Stimulated activated CD8-positive, alpha-beta memory T cell treated with anti-CD3 and anti-CD28 coated beads, Interleukin-7, amount 100 ng/mL, for 48 hours (primary cell): ENCODE measurements around the gene PRRT4.
A peak's percentile ranks its signal among the peaks of the same experiment; 100 is the strongest.

ENCODE experiments used
- DNase-seq, 2 donors: peaks; one replicate each; pipeline ENCODE4 v3.0.0-alpha.2; 2020; ENCODE audit warnings: low read depth in 1 of 2; ENCODE audit errors: extremely low read depth in 1 of 2

PRRT4 gene

GRCh38 chr7:128395748-128396147 lies 34.3 kb upstream of the PRRT4 start:
- DNase-seq = no peak

- DNase-seq = no peak
These were observed 33.5 kb upstream of the PRRT4 start for GRCh38 chr7:128394904-128395496.

GRCh38 chr7:128393526-128394330 lies 32.2 kb upstream of the PRRT4 start:
- no peak for DNase-seq

- DNase-seq = no peak
These were observed 31.2 kb upstream of the PRRT4 start for GRCh38 chr7:128392446-128393327.

- DNase-seq = no peak
These were observed 30.3 kb upstream of the PRRT4 start for GRCh38 chr7:128391805-128392204.

GRCh38 chr7:128390871-128391565 lies 29.5 kb upstream of the PRRT4 start:
- no peak for DNase-seq

- no peak for DNase-seq
These were observed 28.3 kb upstream of the PRRT4 start for GRCh38 chr7:128389618-128390329.

- no peak for DNase-seq
These were observed 27.7 kb upstream of the PRRT4 start for GRCh38 chr7:128389085-128389617.

GRCh38 chr7:128388145-128388485 lies 26.6 kb upstream of the PRRT4 start:
- DNase-seq = no peak

- peak; percentile 47 to 52 for DNase-seq
These were observed 26.0 kb upstream of the PRRT4 start for GRCh38 chr7:128387216-128388144.

- no peak for DNase-seq
These were observed 24.8 kb upstream of the PRRT4 start for GRCh38 chr7:128385988-128386925.

GRCh38 chr7:128384726-128385125 lies 23.2 kb upstream of the PRRT4 start:
- no peak for DNase-seq

- DNase-seq = no peak
These were observed 22.3 kb upstream of the PRRT4 start for GRCh38 chr7:128383776-128384175.

- DNase-seq = no peak
These were observed 19.8 kb upstream of the PRRT4 start for GRCh38 chr7:128381161-128381821.

- DNase-seq = no peak
These were observed 19.1 kb upstream of the PRRT4 start for GRCh38 chr7:128380483-128381106.

- no peak for DNase-seq
These were observed 18.5 kb upstream of the PRRT4 start for GRCh38 chr7:128379900-128380479.

- DNase-seq = no peak
These were observed 17.1 kb upstream of the PRRT4 start for GRCh38 chr7:128378637-128379036.
